Ovary (tissue), 3 donors: ENCODE results near the gene SCAMP4.

Experiments used
- EP300 ChIP-seq: sonication (generic); formaldehyde crosslinking; IDR thresholded peaks from one replicate; pipeline ENCODE4 v1.6.1; 2017; ENCODE audit warnings: antibody characterized with exemption
- POLR2A ChIP-seq: fragments of 450-650 bp; IDR thresholded peaks from one replicate; pipeline ENCODE4 v1.6.1; 2017; ENCODE audit warnings: antibody characterized with exemption, mild to moderate bottlenecking, moderate library complexity
- TF ChIP-seq, protein P1 (sequence below), 3 donors: fragments of 450-650 bp in 2 of 3; fragments of 200-600 bp in 1 of 3; IDR thresholded peaks; one replicate each; pipeline versions ENCODE4 v1.5.1 to v1.8.0; 2016 to 2022; ENCODE audit warnings: antibody characterized with exemption in 3 of 3, mild to moderate bottlenecking in 1 of 3
- donor health status: DM: no; HTN: no; CAD: no.

DNA sequence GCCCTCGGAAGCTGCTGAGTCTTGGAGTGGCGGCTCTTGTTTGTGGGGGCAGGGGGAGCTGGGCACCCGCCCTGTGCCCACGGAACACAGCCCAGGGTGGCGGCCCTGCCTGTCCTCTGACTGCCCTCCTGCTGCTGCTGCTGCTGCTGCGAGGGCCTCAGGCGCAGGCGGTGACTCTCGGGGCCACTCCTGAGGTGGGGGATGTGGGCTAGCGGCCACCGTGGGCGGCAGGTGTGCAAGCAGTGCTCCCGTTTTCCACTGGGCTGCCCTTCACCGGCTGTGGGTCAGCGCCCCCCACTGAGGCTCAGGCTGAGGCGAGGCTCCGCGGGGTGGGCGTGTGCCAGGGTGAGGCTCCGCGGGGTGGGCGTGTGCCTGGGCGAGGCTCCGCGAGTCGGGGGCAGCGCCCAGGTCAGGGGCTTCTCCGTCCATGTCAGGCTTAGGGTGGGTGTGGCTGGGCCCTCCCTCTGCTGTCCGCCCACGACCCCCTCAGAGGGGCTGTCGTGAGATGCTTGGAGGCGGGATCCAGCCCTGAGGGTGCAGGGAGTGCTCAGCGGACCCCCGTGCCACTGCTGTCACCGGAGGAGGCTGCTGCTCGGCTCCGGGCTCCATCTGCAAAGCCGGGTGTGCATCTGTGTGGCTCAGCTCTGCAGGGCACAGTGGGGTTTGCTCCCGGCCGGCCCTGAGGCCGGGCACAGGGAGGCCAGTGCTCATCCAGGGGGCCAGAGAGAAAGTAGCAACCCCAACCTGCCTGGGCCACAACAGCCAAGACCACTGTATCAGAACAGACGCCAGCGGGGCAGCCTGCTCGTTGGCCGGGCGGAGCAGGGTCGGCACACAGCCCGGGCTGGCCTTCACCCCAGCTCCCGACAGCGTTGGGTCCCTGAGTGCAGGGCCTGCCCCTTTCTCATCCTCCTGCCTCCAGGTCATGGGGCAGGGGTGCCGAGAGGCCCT is 50.2 kb downstream of the SCAMP4 start:
- TF ChIP-seq, protein P1, sequence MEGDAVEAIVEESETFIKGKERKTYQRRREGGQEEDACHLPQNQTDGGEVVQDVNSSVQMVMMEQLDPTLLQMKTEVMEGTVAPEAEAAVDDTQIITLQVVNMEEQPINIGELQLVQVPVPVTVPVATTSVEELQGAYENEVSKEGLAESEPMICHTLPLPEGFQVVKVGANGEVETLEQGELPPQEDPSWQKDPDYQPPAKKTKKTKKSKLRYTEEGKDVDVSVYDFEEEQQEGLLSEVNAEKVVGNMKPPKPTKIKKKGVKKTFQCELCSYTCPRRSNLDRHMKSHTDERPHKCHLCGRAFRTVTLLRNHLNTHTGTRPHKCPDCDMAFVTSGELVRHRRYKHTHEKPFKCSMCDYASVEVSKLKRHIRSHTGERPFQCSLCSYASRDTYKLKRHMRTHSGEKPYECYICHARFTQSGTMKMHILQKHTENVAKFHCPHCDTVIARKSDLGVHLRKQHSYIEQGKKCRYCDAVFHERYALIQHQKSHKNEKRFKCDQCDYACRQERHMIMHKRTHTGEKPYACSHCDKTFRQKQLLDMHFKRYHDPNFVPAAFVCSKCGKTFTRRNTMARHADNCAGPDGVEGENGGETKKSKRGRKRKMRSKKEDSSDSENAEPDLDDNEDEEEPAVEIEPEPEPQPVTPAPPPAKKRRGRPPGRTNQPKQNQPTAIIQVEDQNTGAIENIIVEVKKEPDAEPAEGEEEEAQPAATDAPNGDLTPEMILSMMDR (IDR thresholded peaks at IDR 0.05), result no peak
- no peak for TF ChIP-seq POLR2A
- TF ChIP-seq EP300, result no peak
